Endothelial cell of umbilical vein (primary cell): ENCODE results near the gene SNN. TPM values are rescaled to one million over a fixed set of nuclear protein-coding genes. Genes with fewer than 3 reads are reported as not detected.

ENCODE experiments used
- BruUV-seq: library from RNA; stranded (reverse); fragments of 400-500 nt; replicated peaks from 2 replicates; lab custom pipeline; 2021; lab: Mats Ljungman, UMichigan
- CTCF ChIA-PET: fragments of 300-600, 350-600 bp; sonication (Branson Sonifier 250); formaldehyde crosslinking; loops from one replicate; lab custom pipeline; 2021; ENCODE audit warnings: antibody characterized with exemption, inconsistent platforms; lab: Charles Lee
- POLR2A ChIA-PET: fragments of 300-600, 350-600 bp; sonication (Branson Sonifier 250); formaldehyde crosslinking; loops from one replicate; lab custom pipeline; 2021; ENCODE audit warnings: antibody characterized with exemption, inconsistent platforms; lab: Charles Lee
- DNase-seq: peaks from one replicate; pipeline ENCODE4 v3.0.0-alpha.2; 2011; ENCODE audit warnings: low read depth, low spot score
- FAIRE-seq: peaks from 2 replicates; lab custom pipeline; 2011; peaks lifted over from hg19 to GRCh38; lab: Jason Lieb, UNC
- H2AFZ ChIP-seq: 2 replicates; pipeline ENCODE4 v1.6.0; 2012; ENCODE audit warnings: low read depth, low read length, control low read depth, inconsistent platforms
- H3K27ac ChIP-seq: 2 replicates; pipeline ENCODE4 v1.5.1; 2011; ENCODE audit warnings: low read depth, mild to moderate bottlenecking, control low read depth, low read length, moderate library complexity; ENCODE audit not compliant: insufficient read depth
- H3K27me3 ChIP-seq, 2 experiments: 2 replicates each; pipeline versions ENCODE4 v1.6.0 to v1.6.1; 2011; ENCODE audit warnings: low read length in 2 of 2, mixed read lengths in 1 of 2; ENCODE audit not compliant: control insufficient read depth in 2 of 2, insufficient read depth in 2 of 2
- H3K36me3 ChIP-seq, 2 experiments: 2 replicates in 1 of 2; 3 replicates in 1 of 2; pipeline ENCODE4 v1.5.1; 2011; ENCODE audit warnings: low read length in 2 of 2, mild to moderate bottlenecking in 1 of 2, moderate library complexity in 1 of 2; ENCODE audit not compliant: control insufficient read depth in 2 of 2, insufficient read depth in 2 of 2; ENCODE audit errors: extremely low read depth in 1 of 2
- H3K4me1 ChIP-seq: 3 replicates; pipeline ENCODE4 v1.5.1; 2011; ENCODE audit warnings: mild to moderate bottlenecking, low read length; ENCODE audit not compliant: control insufficient read depth, insufficient read depth; ENCODE audit errors: extremely low read depth
- H3K4me2 ChIP-seq: 2 replicates; pipeline ENCODE4 v1.6.1; 2011; ENCODE audit warnings: low read length, control low read depth, mixed read lengths; ENCODE audit not compliant: insufficient read depth
- H3K4me3 ChIP-seq, 3 experiments: fragments of 200-600 bp in 1 of 3; sonication (generic), shearing (Covaris generic) in 1 of 3; replicated peaks in 1 of 3; 2 replicates each; pipeline ENCODE4 v1.5.1; 2011 to 2016; ENCODE audit warnings: control low read depth in 3 of 3, low read length in 3 of 3, mild to moderate bottlenecking in 2 of 3, inconsistent platforms in 1 of 3, low read depth in 1 of 3, moderate library complexity in 1 of 3; ENCODE audit not compliant: insufficient read depth in 1 of 3
- H3K79me2 ChIP-seq: 2 replicates; pipeline ENCODE4 v1.6.0; 2012; ENCODE audit warnings: low read length, inconsistent platforms; ENCODE audit not compliant: control insufficient read depth, insufficient read depth
- H3K9ac ChIP-seq: replicated peaks from 2 replicates; pipeline ENCODE3; 2011; ENCODE audit warnings: low read length, control low read depth; ENCODE audit not compliant: insufficient read depth; ENCODE audit errors: extremely low read depth
- H3K9me1 ChIP-seq: replicated peaks from 3 replicates; pipeline ENCODE4 v1.6.0; 2011; ENCODE audit warnings: mild to moderate bottlenecking, low read length; ENCODE audit not compliant: control insufficient read depth, insufficient read depth; ENCODE audit errors: extremely low read depth
- H3K9me3 ChIP-seq: replicated peaks from 2 replicates; pipeline ENCODE4 v1.5.1; 2012; ENCODE audit warnings: low read length, inconsistent platforms; ENCODE audit not compliant: control insufficient read depth, insufficient read depth
- H4K20me1 ChIP-seq: replicated peaks from 2 replicates; pipeline ENCODE3; 2011; ENCODE audit warnings: mild to moderate bottlenecking, low read length; ENCODE audit not compliant: control insufficient read depth, insufficient read depth; ENCODE audit errors: extremely low read depth
- CTCF ChIP-seq, 2 donors: IDR thresholded peaks; 1 replicate in 1 of 2; 2 replicates in 1 of 2; pipeline ENCODE4 v1.5.1; 2011; ENCODE audit warnings: low read length in 2 of 2, mild to moderate bottlenecking in 2 of 2, moderate library complexity in 2 of 2, control low read depth in 1 of 2, inconsistent platforms in 1 of 2, low read depth in 1 of 2; ENCODE audit not compliant: insufficient read depth in 1 of 2; ENCODE audit errors: extremely low read depth in 1 of 2
- EZH2 ChIP-seq: IDR thresholded peaks from 2 replicates; pipeline ENCODE4 v1.6.1; 2012; ENCODE audit warnings: borderline replicate concordance, low read depth, mild to moderate bottlenecking, moderate library complexity, low read length, inconsistent platforms; ENCODE audit not compliant: severe bottlenecking
- FOS ChIP-seq: IDR thresholded peaks from 2 replicates; pipeline ENCODE4 v1.6.1; 2011; ENCODE audit warnings: mild to moderate bottlenecking, low read length, moderate library complexity, borderline replicate concordance; ENCODE audit not compliant: insufficient read depth
- GATA2 ChIP-seq: IDR thresholded peaks from 2 replicates; pipeline ENCODE4 v1.7.0; 2011; ENCODE audit warnings: low read depth, mild to moderate bottlenecking, moderate library complexity, mixed read lengths, low read length; ENCODE audit not compliant: insufficient read length, insufficient read depth
- JUN ChIP-seq: IDR thresholded peaks from 2 replicates; pipeline ENCODE4 v1.6.1; 2011; ENCODE audit warnings: borderline replicate concordance, low read depth; ENCODE audit not compliant: insufficient read length, insufficient read depth
- MAX ChIP-seq: IDR thresholded peaks from 2 replicates; pipeline ENCODE4 v1.6.1; 2011; ENCODE audit not compliant: insufficient read depth, insufficient read length
- MYC ChIP-seq: IDR thresholded peaks from one replicate; pipeline ENCODE4 v1.6.1; 2011; ENCODE audit warnings: mild to moderate bottlenecking, low read depth, low read length
- POLR2A ChIP-seq: IDR thresholded peaks from 2 replicates; pipeline ENCODE4 v1.6.1; 2012; ENCODE audit warnings: low read depth, mild to moderate bottlenecking, control low read depth, low read length
- POLR2AphosphoS5 ChIP-seq: IDR thresholded peaks from 2 replicates; pipeline ENCODE4 v1.6.1; 2012; ENCODE audit warnings: low read depth, mild to moderate bottlenecking, control low read depth, low read length, moderate library complexity; ENCODE audit not compliant: insufficient read depth
- dilution Hi-C: fragments of 300-500 bp; cut with MboI; formaldehyde crosslinking; loops from one replicate; pipeline ENCODE4 v1.15.0; 2019; ENCODE audit warnings: low sequenced_read_pairs; ENCODE audit not compliant: extremely low pct_ligation_motif_present
- intact Hi-C: fragments of 100-400 bp; cut with micrococcal nuclease; formaldehyde crosslinking; loops from one replicate; pipeline ENCODE4 v1.10.0; 2022
- polyA plus RNA-seq, 4 experiments: library from polyadenylated mRNA; depleted of rRNA in 3 of 4; stranded (reverse) in 3 of 4; unstranded in 1 of 4; fragments of >200 nt; gene quantifications; 2 replicates each; pipeline versions ENCODE4 v1.2.1 to v1.2.3, GENCODE V29; 2011 to 2012; ENCODE audit warnings: missing spikeins in 1 of 4
- total RNA-seq: library from RNA; stranded (reverse); gene quantifications from 2 replicates; pipeline ENCODE4 v1.2.3, GENCODE V29; 2021

Gene SNN
- total and polyA plus RNA-seq, 2 donors (not counting 3 experiments of a cell fraction or from before 2014, with no cell fraction given): 17.7 to 24.1 TPM

- intact Hi-C loops: no loop called here
- no peak overlapping the region for H3K9ac ChIP-seq
- no peaks in the 10 kb centered on the region for H3K9me1 ChIP-seq
- no peaks in the 10 kb centered on the region for H3K9me3 ChIP-seq
- ChIA-PET POLR2A (no interaction called here), CTCF (no interaction called here)
- dilution Hi-C loops: no loop called here
- no peak overlapping the region for H3K4me2 ChIP-seq
- no peak overlapping the region for H3K4me3 ChIP-seq
- no peak overlapping the region for H3K27ac ChIP-seq
- no peaks in the 10 kb centered on the region for H3K79me2 ChIP-seq
- no peak overlapping the region for H2AFZ ChIP-seq
- DNase-seq (no peak), FAIRE-seq (no peak)
- TF ChIP-seq EZH2 (no peak), GATA2 (no peak), MYC (no peak), POLR2A (no peak), POLR2AphosphoS5 (no peak), FOS (no peak), CTCF (IDR thresholded peaks at IDR 0.05; ENCODE audit: extremely low read depth in 1 of 2, insufficient read depth in 1 of 2, low read depth in 1 of 2, low read length in 2 of 2) (no peak), MAX (no peak), JUN (no peak)
- no TSS peak for BruUV-seq
- H3K27me3 ChIP-seq: no peaks in the 10 kb centered on the region
- H4K20me1 ChIP-seq: no peaks in the 10 kb centered on the region
- no peaks in the 10 kb centered on the region for H3K36me3 ChIP-seq
- H3K4me1 ChIP-seq: no peaks in the 10 kb centered on the region
These were observed 33.9 kb upstream of the SNN start for GRCh38 chr16:11634312-11634711.
